CD14-positive monocyte (primary cell): Measurements from ENCODE around the gene CXCL11. TPM values are rescaled to one million over a fixed set of nuclear protein-coding genes. Genes with fewer than 3 reads are reported as not detected.

ENCODE experiments used
- DNase-seq, 3 donors: peaks; one replicate each; pipeline ENCODE4 v3.0.0-alpha.2; 2011 to 2022
- H2AFZ ChIP-seq: 2 replicates; pipeline ENCODE4 v1.6.0; 2012; ENCODE audit warnings: mild to moderate bottlenecking, low read depth, low read length, inconsistent platforms; ENCODE audit not compliant: insufficient read depth, poor library complexity, severe bottlenecking
- H3K27ac ChIP-seq, 2 donors: 1 replicate in 1 of 2; 2 replicates in 1 of 2; pipeline ENCODE4 v1.5.1; 2012 to 2013; ENCODE audit warnings: low read length in 2 of 2, control low read depth in 1 of 2, inconsistent platforms in 1 of 2, low read depth in 1 of 2, mild to moderate bottlenecking in 1 of 2
- H3K27me3 ChIP-seq, 2 donors: one replicate each; pipeline versions ENCODE4 v1.6.0 to v1.6.1; 2011 to 2013; ENCODE audit warnings: low read length in 2 of 2; ENCODE audit not compliant: control insufficient read depth in 2 of 2, insufficient read depth in 2 of 2
- H3K36me3 ChIP-seq, 2 donors: replicated peaks in 1 of 2; 1 replicate in 1 of 2; 2 replicates in 1 of 2; pipeline versions ENCODE4 v1.5.1 to v1.6.1; 2012 to 2013; ENCODE audit warnings: low read length in 2 of 2, control low read depth in 1 of 2, inconsistent platforms in 1 of 2, mild to moderate bottlenecking in 1 of 2; ENCODE audit not compliant: insufficient read depth in 2 of 2, control insufficient read depth in 1 of 2
- H3K4me1 ChIP-seq, 2 donors: 1 replicate in 1 of 2; 2 replicates in 1 of 2; pipeline versions ENCODE4 v1.5.1 to v1.6.1; 2012 to 2013; ENCODE audit warnings: low read length in 2 of 2, control low read depth in 1 of 2, inconsistent platforms in 1 of 2, mild to moderate bottlenecking in 1 of 2, moderate library complexity in 1 of 2; ENCODE audit not compliant: insufficient read depth in 2 of 2, control insufficient read depth in 1 of 2
- H3K4me2 ChIP-seq: replicated peaks from 2 replicates; pipeline ENCODE3; 2012; ENCODE audit warnings: low read length, moderate library complexity, mild to moderate bottlenecking; ENCODE audit not compliant: poor library complexity, severe bottlenecking; ENCODE audit errors: extremely low read depth
- H3K4me3 ChIP-seq, 3 experiments: fragments of 200-600 bp in 1 of 3; sonication (generic) in 1 of 3; replicated peaks in 1 of 3; 1 replicate in 2 of 3; 2 replicates in 1 of 3; pipeline ENCODE4 v1.5.1; 2011 to 2013; ENCODE audit warnings: low read length in 3 of 3, mild to moderate bottlenecking in 3 of 3, control low read depth in 2 of 3, low read depth in 2 of 3, inconsistent platforms in 1 of 3, moderate library complexity in 1 of 3
- H3K79me2 ChIP-seq: 2 replicates; pipeline ENCODE4 v1.6.0; 2012; ENCODE audit warnings: mild to moderate bottlenecking, control low read depth, inconsistent platforms, low read length, moderate library complexity; ENCODE audit not compliant: insufficient read depth
- H3K9ac ChIP-seq: 2 replicates; pipeline ENCODE4 v1.6.0; 2017; ENCODE audit warnings: low read length, mild to moderate bottlenecking; ENCODE audit not compliant: insufficient read depth, poor library complexity, severe bottlenecking
- H3K9me3 ChIP-seq, 2 donors: replicated peaks in 1 of 2; 1 replicate in 1 of 2; 2 replicates in 1 of 2; pipeline versions ENCODE4 v1.5.1 to v1.6.1; 2012 to 2013; ENCODE audit warnings: low read length in 2 of 2, control low read depth in 1 of 2; ENCODE audit not compliant: control insufficient read depth in 1 of 2, insufficient read depth in 1 of 2
- H4K20me1 ChIP-seq: 2 replicates; pipeline ENCODE4 v1.6.0; 2012; ENCODE audit warnings: mild to moderate bottlenecking, low read length, control low read depth, moderate library complexity; ENCODE audit not compliant: insufficient read depth
- H3K27ac Mint-ChIP-seq, 7 donors: one replicate each; pipeline ENCODE4 v1.8.0; 2020; ENCODE audit warnings: mild to moderate bottlenecking in 7 of 7, mixed read lengths in 7 of 7, moderate library complexity in 6 of 7, inconsistent platforms in 2 of 7
- H3K27me3 Mint-ChIP-seq, 3 donors: one replicate each; pipeline ENCODE4 v1.8.0; 2021 to 2022; ENCODE audit warnings: low read depth in 3 of 3, mild to moderate bottlenecking in 3 of 3, mixed read lengths in 3 of 3, moderate library complexity in 3 of 3, inconsistent platforms in 1 of 3
- H3K36me3 Mint-ChIP-seq, 2 donors: one replicate each; pipeline ENCODE4 v1.8.0; 2020; ENCODE audit warnings: mixed read lengths in 2 of 2, inconsistent platforms in 1 of 2, mild to moderate bottlenecking in 1 of 2
- H3K4me1 Mint-ChIP-seq: one replicate; pipeline ENCODE4 v1.8.0; 2020; ENCODE audit warnings: mild to moderate bottlenecking, mixed read lengths
- H3K4me3 Mint-ChIP-seq, 2 donors: one replicate each; pipeline ENCODE4 v1.8.0; 2020; ENCODE audit warnings: mild to moderate bottlenecking in 2 of 2, mixed read lengths in 2 of 2, moderate library complexity in 1 of 2
- H3K9me3 Mint-ChIP-seq, 7 donors: one replicate each; pipeline ENCODE4 v1.8.0; 2020 to 2022; ENCODE audit warnings: mixed read lengths in 7 of 7, mild to moderate bottlenecking in 6 of 7, moderate library complexity in 6 of 7, inconsistent platforms in 2 of 7
- CTCF ChIP-seq: fragments of 200-600 bp; IDR thresholded peaks from one replicate; pipeline ENCODE4 v1.8.0; 2022; ENCODE audit warnings: antibody characterized with exemption, mild to moderate bottlenecking
- WGBS: methylation state at CpG from one replicate; pipeline ENCODE4 v1.1.5; 2013; ENCODE audit warnings: missing lambda C conversion rate; ENCODE audit not compliant: insufficient coverage; 5-methylcytosine and 5-hydroxymethylcytosine counted together
- intact Hi-C, 2 donors: fragments of 100-400 bp; cut with micrococcal nuclease; formaldehyde crosslinking; loops; one replicate each; pipeline versions ENCODE4 v1.15.0 to v1.15.1; 2023
- polyA plus RNA-seq, 3 donors: library from polyadenylated mRNA; depleted of rRNA in 1 of 3; unstranded in 2 of 3; stranded (reverse) in 1 of 3; fragments of 300-500 nt in 2 of 3; fragments of >200 nt in 1 of 3; fragmentation: Illumina TruSeq in 2 of 3; gene quantifications; 1 replicate in 2 of 3; 2 replicates in 1 of 3; pipeline ENCODE4 v1.2.3, GENCODE V29; 2012 to 2021

The CXCL11 gene
- polyA plus RNA-seq, 3 donors, result 0.15 to 0.36 (median 0.25) TPM

GRCh38 chr4:76024065-76024464 lies 11.8 kb downstream of the CXCL11 start:
- DNase-seq, result peak in 1 of 3 donors; percentile 30
- Mint-ChIP-seq H3K27me3 (peaks cover 0 to 4% (median 1%) of the 10 kb centered on the region in 3 donors), H3K27ac (peak overlapping the region in 2 of 7 donors; percentile 26 to 60), H3K36me3 (peaks cover 0 to 2% of the 10 kb centered on the region in 2 donors), H3K4me3 (peak overlapping the region in 1 of 2 donors; percentile 42), H3K4me1 (peaks cover 60% of the 10 kb centered on the region), H3K9me3 (no peaks in the 10 kb centered on the region)
- H3K36me3 ChIP-seq, result no peaks in the 10 kb centered on the region
- H3K4me1 ChIP-seq, result peaks cover 23 to 28% of the 10 kb centered on the region in 2 donors
- no peak overlapping the region for H3K27ac ChIP-seq
- H3K4me2 ChIP-seq, result peak overlapping the region; percentile 49
- H3K9ac ChIP-seq, result no peak overlapping the region
- no peaks in the 10 kb centered on the region for H3K9me3 ChIP-seq
- 13% methylated on average over 4 of the region's 4 CpGs for WGBS
- H3K79me2 ChIP-seq, result no peaks in the 10 kb centered on the region
- no peak overlapping the region for H2AFZ ChIP-seq
- no peak for TF ChIP-seq CTCF
- no peaks in the 10 kb centered on the region for H3K27me3 ChIP-seq
- H4K20me1 ChIP-seq, result no peaks in the 10 kb centered on the region
- H3K4me3 ChIP-seq, result peak overlapping the region in 1 of 3 experiments; percentile 39
- intact Hi-C loops, result no loop called here

GRCh38 chr4:76023389-76023788 lies 12.5 kb downstream of the CXCL11 start, which contains the start of gene CXCL10:
CXCL10 (minus strand) TSS chr4:76023497; CDS start chr4:76023431, 66 bp downstream.
- Histone ChIP-seq H3K79me2 (no peaks in the 10 kb centered on the region), H3K4me1 (peaks cover 19 to 21% of the 10 kb centered on the region in 2 donors), H3K27ac (no peak within 1 kb of the TSS), H3K4me2 (peak within 1 kb of the TSS; percentile 49), H4K20me1 (no peaks in the 10 kb centered on the region), H3K9me3 (no peaks in the 10 kb centered on the region), H2AFZ (no peak within 1 kb of the TSS), H3K9ac (no peak within 1 kb of the TSS), H3K36me3 (no peaks in the 10 kb centered on the region), H3K4me3 (peak within 1 kb of the TSS in 1 of 3 experiments; percentile 39), H3K27me3 (no peaks in the 10 kb centered on the region)
- TF ChIP-seq CTCF, result no peak
- Mint-ChIP-seq H3K36me3 (peaks cover 0 to 2% of the 10 kb centered on the region in 2 donors), H3K27me3 (peaks cover 0 to 4% (median 1%) of the 10 kb centered on the region in 3 donors), H3K4me3 (peak within 1 kb of the TSS in 1 of 2 donors; percentile 42), H3K4me1 (peaks cover 53% of the 10 kb centered on the region), H3K27ac (peak within 1 kb of the TSS in 4 of 7 donors; percentile 26 to 79 (median 58)), H3K9me3 (no peaks in the 10 kb centered on the region)
- peak; percentile 32 to 89 (median 55) for DNase-seq
- intact Hi-C loops, result no loop called here
- no CpG with 5 or more reads among the region's 3 CpGs for WGBS
